Stimulated activated CD8-positive, alpha-beta memory T cell treated with anti-CD3 and anti-CD28 coated beads, Interleukin-2, amount 100 ng/mL, for 48 hours (primary cell): ENCODE measurements around the gene POLR1G.
"Not testable (repeated sequence)": the region's sequence is repeated elsewhere in the genome, so short reads cannot be mapped to it uniquely, and the experiment has no call there.

ENCODE experiments used
- DNase-seq, 2 donors: peaks; one replicate each; pipeline ENCODE4 v3.0.0-alpha.2; 2020; ENCODE audit warnings: low read depth in 2 of 2

Gene POLR1G

DNA sequence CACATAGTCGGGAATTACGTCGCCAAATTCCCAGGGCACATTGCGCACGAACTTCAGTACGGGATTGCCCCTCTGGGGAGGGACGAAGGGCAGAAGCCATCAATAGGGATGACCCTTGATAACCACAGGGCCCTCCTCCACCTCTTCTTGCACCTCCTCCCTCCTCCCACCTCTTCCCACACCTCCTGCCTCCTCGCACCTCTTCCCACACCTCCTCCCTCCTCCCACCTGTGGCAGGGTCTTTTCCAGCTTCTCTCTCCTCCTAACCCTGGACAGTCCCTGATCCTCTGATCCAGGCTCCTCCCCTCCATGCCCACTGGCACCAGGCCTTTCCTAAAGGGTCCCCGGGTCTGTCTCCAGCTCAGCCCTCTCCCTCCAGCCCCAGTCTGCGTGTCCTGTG lies 13.9 kb downstream of the POLR1G start:
- DNase-seq: no peak

DNA sequence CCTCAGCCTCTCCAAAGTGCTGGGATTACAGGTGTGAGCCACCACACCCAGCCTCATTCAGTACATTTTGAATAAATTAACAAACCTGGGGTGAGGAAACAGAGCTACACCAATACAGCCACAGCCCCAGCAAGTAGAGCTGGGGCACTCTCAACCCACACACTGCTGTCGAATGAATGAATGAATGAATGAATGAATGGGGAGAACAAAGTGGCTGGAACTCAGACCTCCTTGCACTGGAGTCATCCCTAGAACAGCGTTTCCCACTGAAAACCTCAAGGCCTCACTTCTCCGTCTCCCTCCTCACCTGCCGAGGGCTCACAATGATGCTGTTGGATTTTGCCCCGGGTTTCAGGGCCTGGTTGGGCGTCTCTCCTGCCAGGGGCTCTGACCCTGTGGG lies 14.4 kb downstream of the POLR1G start:
- DNase-seq: no peak

DNA sequence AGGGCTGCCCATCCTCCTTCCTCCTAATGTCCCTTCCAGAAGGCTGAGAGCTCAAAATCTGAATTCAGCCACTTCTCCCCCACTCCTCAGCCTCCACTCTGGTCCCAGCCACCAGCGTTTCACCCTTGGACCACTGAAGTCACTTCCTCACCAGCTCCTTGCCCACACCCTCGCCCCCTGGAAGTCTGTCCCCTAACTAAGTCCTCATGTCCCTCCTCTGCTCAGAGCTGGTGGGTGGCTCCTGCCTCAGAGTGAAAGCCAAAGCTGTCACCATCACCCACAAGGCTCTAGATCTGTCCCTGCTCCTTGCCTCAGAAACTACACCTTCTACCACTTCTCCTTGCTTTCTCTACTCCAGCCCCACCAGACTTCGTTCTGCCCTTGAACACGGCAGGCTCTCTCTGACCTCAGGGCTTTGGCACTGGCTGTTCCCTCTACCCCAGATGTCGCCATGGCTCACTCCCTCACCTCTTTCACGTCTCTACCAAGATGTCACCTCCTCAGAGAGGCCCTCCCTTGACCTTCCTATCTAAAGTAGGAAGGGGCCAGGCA lies 15.6 kb downstream of the POLR1G start:
- no peak for DNase-seq

DNA sequence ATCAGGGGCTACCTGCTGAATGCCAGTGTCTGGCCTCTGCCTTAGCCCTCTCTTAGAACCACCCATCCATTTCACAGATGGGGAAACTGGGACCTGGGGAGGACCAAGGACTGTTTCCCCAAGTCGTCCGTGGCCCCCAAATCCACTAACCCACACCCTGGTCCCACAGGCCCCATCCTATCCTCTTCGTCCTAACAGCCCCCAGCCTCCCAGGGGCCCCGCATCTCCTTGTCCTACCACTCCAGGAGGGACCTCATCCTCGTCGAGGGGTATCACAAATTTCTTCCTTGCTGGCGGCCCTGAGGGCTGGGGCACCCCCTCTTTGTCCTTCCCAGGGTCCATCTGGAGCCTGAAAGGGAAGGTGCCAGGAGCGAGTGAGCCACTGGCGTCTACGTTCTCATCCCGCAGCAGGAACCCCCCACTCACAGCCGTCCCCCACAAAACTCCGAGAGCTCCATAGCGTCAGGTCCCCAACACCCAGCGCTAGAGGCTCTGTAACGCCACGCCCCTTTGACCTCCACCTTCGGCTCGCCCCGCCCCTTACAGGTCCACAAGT lies 16.7 kb downstream of the POLR1G start:
- no peak for DNase-seq

DNA sequence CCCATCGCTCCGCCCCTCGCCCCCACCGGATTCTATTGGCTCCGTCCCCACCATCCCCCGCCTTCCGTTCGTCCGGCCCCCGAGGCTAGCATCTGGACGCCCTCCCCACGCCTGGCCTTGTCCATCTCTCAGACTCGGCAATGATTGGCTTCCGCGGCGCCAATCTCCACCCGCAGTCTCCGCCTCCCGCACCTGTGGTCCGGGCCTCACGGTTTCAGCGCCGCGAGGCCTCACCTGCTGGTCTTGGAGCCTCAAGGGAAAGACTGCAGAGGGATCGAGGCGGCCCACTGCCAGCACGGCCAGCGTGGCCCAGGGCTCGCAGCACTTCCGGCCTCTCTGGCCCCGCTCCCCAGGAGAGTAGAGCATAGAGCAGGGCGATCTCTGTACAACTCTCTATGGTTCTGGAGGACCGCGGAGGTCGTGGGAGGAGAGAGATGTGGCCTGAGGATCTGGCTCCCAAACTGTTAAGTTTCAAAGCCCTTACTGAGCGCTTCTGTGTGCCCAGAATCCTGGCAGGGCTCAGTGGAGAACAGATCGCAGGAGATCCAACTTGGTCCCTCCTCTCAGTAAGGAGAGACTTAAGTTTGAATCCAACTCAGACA lies 17.2 kb downstream of the POLR1G start, which contains the start of gene ERCC1:
Gene ERCC1 (minus strand): TSS at position 329 of the 602 bp plus-strand sequence. CDS start 543 bp downstream, outside the sequence.
- DNase-seq: peak; percentile 86 to 93

DNA sequence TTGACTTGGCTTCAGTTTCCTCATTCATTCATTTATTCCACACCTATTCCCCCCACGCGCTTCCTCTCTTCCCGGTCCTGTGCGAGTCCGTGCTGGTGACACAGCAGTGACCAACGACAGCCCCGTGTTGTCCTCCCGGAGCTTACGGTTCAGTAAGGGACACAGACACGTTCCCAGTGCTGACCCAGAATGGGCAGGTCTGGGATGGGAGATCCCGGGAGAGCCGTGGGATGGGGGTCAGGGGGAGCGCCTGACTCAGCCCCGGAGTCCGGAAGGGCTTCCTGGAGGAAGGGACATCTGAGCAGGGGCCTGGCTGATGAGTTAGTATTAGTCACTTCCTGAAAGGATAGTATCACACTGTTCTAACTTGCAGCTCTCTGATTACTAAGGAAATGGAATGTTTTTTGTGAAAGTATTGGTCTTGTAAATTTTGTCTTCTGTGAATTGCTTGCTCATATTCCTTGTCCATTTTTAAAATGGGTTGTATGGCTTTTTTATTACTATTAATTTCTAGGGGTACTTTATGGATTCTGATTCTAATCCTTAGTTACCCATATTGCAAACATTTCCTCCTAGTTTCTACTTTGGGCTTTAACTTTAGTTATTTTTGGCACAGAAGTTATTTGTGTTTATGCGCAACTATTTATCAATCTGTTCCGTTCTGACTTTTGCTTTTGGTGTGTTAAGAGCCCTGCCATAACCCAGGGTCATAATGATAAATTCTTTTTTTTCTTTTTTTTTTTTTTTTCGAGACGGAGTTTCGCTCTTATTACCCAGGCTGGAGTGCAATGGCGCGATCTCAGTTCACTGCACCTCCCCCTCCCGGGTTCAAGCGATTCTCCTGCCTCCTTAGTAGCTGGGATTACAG lies 18.0 kb downstream of the POLR1G start:
- peak; percentile 18 to 23 for DNase-seq

DNA sequence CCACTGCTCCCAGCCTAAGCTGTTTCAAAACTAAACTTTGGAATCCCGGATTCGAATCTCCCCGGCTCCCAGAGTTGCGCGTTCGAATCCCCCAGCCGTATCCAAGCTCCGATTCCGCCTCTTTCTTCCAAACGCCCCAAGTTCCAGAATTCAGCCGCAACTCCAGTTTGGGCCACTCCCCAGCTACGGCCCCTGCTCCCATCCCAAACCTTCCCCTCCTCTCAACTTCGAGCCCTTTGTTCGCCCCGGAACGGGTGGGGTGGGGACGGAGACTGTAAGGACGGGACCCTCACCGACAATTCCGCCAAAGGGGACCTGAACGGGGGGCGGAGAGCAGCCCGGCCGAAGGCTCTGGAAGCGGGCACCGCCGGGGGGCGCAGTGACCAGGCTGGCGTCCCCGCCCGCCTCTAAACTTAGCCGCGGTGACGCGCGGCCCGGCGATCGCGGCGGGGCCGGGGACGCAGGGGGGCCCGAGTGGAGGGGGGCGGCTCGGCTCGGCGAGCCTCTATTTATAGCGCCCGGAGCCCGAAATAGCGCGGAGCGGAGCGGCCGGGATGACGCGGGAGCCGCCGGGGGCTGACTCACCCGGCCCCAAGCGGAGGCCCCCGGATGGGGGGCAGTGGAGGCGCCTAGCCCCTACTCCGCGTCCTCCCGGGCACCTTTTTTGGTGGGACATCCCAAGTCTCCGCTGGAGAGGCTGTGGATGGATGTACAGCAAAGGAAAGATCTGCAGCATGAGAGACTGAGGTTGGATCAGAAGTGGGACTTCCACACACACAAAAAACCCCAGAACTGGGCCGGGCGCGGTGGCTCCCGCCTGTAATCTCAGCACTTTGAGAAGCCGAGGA lies 22.2 kb downstream of the POLR1G start:
- DNase-seq: peak in 1 of 2 donors; percentile 25

DNA sequence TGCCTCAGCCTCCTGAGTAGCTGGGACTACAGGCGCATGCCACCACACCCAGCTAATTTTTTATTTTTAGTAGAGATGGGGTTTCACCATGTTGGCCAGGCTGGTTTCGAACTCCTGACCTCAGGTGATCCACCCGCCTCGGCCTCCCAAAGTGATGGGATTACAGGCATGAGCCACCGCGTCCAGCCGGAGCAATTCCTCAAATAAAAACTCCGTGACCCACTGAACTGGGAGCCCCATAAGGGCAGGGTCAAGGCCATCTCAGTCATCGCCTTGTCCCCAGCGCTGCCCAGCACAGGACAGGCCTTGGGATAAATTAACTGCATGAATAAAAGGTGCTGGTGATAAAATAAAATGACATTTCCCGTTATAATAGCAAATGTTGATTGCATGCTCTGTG lies 23.5 kb downstream of the POLR1G start:
- not testable (repeated sequence) for DNase-seq

DNA sequence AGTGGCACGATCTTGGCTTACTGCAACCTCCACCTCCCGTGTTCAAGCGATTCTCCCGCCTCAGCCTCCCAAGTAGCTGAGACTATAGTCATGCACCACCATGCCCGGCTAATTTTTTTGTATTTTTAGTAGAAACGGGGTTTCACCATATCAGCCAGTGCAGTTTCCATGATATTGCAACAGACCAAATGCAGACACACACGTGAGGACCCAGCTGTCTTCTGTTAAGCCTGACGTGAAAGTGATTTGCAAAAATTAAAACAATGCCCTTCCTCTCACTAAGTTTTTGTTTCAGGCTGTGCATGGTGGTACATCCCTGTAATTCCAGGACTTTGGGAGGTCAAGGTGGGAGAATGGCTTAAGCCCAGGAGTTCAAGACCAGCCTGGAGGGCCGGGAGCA lies 24.6 kb downstream of the POLR1G start:
- DNase-seq: not testable (repeated sequence)

DNA sequence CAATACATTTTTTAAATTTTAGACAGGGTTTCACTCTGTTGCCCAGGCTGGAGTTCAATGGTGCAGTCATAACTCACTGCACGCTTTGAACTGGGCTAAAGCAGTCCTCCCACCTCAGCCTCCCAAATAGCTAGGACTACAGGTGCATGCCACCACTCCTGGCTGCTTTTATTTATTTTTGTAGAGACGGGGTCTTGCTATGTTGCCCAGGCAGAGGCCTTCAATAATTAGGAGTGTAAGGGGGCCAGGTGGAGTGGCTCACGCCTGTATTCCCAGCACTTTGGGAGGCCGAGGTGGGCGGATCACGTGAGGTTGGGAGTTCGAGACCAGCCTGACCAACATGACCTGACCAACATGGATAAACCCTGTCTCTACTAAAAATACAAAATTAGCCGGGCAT lies 26.1 kb downstream of the POLR1G start:
- DNase-seq: not testable (repeated sequence)

DNA sequence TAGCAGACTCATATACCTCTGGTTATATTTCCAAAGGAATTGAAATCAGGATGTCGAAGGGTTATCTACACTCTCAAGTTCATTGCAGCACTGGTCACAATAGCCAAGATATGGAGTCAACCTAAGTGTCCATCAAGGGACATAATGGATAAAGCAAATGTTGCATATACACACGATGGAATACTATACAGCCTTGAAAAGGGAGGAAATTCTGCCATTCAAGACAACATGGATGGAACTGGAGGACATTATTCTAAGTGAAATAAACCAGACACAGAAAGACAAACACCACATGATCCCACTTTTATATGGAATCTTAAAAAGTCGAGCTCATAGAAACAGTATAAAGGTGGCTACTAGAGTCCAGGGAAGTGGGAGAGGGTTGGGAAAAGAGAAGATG lies 30.9 kb downstream of the POLR1G start:
- DNase-seq: no peak

DNA sequence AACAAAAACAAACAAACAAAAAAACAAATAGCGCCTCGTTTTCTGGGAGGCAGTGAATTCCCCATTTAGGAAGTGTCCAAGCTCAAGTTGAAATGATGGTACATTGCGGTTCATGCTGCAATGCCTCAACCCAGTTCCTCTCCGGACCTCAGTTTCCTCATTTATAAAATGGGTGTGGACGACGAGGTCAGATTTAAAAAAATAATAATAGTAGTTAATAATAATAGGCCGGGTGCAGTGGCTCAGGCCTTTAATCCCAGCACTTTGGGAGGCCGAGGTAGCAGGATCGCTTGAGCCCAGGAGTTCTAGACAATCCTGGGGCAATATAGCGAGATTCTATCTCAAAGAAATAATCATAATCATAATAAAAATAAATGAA lies 32.7 kb downstream of the POLR1G start:
- DNase-seq: no peak

DNA sequence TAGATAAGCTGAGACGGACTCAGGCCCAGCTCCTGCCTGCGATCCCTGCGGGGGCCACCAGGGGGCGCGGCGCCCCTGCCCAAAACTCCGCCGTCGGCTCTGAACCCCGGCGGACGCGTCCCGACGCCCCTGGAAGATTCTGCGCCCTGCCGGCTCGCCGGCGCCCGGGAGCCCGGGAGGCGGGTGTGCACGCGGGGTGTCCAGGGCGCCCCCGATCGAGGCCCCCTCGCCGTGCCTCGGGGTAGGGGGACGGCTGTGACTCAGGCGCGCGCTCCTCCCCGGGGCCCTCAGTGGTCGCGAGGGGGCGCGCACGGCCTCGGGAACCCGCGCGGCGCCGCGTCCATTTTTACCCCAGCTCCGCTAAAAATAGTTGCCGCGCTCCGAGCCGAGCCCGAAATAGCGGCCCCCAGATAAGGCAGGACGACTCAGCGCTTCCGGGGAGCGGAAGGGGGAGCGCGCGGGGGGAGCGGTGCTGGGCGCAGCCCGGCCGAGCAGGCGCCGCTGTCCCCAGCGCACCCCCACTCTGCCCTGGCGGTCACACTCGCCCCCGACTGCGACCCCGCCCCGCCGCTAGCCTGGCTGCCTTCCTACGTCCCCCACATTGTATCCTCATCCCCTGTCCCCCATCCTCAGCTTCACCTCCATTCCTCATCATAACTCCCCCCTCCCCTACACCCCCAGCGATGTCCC lies 33.3 kb downstream of the POLR1G start:
- DNase-seq: peak; percentile 68 to 78

DNA sequence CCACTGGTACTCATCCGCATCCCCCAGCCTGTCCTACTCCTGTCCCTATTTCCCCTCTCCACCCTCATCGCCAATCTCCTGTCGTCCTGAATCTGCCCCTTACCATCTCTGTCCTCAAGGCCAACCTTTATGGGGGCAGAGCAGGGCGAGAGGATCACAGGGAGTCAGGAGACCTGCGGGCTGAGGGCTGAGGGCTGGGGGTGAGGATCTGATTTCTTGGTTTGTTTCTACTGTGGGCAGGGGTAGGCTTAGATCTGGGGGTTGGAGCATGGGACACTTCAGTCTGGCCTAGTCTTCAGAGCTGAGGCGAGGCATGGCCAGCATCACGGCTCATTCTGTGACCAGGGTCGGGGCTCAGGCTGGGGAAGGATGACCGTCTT lies 33.8 kb downstream of the POLR1G start:
- DNase-seq: no peak

DNA sequence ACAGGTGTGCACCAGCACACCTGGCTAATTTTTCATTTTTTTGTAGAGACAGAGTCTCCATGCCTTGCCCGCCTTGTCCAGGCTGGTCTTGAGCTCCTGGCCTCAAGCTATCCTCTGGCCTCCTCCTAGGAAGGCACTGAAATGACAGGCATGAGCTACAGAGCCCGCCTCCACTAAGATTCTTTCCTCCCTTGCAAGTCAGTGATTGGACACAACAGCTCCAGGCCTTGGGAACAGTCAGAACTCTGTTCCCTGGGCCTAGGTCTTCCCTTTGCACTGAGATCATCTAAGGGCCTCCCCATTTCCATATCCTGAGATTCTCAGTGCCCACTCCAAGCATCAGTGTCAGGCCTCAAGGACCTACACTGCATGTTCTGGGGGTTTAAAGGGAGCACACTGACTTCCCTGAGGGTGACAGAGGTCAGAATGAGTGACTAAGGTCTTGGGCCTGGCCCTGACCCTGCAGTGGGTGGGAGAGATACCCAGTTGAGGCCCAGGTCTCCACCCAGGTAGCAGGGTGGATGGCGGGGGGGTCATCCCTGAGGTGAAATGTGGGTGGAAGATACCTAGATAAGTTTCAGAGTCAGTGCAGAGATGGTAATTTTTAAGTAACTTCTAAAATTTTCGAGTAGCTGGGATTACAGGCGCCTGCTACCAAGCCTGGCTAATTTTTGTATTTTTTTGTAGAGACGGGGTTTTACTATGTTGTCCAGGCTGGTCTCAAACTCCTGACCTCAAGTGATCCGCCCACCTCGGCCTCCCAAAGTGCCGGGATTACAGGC lies 34.6 kb downstream of the POLR1G start:
- no peak for DNase-seq

DNA sequence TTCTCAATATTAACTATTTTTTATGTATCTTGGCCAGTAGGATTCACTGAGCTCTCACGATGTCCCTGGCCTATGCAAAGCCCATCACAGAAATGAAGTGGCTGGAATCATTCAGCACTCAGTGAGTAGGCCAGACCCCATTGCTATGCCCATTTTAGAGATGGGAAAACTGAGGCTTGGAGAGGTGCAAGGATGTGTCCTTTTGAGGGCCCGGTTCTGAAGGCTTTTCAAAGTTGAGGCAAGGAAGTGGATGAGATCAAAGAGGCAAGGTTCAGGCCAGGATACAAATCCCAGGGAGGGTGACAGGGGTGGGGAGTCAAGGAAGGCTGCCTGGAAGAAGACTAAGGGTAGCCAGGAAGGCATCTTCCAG lies 35.9 kb downstream of the POLR1G start:
- no peak for DNase-seq

DNA sequence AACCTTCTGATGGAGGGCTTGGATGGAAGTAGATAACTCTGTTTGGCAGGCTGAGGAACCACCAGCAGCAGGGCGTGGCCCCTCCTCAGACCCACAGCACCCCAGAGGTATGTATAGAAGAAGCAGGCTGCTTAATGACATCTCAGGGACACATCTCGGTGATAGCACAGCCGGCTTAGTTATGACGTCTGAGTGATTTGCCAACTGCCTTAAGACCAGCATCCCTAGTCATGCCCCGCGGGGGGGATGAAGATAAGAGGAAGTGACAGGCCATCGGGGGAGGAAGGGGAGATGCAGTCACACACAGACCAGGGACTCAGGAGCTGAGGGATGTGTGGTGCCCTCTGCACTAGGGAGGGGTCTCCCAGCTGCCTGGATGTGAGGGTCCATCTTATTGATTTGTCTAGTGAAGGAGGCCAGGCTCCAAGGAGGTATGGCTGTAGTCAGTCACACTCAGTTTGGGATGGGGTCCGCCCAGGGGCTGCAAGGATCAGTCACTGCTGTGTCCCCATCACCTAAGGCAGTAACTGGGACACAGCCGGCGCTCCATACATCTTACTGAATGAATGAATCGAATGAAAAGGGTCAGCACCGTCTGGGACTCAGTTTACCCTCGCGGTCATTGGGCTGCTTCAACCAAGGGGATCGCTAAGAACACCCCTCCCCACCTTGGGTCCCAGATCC lies 36.5 kb downstream of the POLR1G start:
- DNase-seq: no peak

DNA sequence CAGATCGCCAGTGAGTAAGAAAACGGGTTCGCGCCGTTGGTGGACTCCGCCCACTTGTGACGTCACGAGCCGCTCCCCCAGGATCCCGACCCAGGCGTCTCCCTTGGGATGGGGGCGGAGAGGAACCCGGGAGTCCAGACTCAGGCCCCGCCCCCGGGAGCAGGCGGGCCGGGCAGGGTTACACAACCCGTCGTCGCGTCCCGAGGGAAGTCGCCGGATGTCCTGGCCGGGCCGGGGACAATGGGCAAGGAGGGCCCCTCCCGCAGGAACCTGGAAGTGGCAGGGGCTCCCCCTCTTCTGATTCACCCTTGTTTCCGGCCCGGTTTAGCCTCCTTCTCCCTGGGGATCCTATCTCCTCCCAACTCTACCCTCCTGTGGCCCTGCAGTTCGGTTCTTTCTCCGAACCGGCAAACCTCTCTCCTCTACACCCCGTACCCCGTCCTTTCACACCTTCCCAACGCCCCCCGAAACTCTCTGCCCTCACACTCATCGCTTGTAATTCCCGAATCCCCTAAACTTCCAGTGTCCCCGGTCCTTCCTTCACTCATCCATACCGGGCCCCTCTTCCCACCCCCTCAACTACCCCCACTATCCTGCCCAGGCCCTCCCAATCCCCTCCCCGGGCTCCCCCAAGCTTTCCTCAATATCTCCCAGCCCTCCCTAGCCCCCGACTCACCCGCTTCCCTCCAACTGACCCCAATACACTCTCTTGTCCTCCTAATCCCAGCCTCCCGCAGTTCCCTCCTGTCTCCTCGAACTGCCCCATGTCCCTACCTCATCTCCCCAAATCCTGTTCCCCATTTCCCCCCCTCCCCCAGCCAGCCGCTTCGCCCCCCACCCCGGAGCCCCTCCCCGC lies 37.2 kb downstream of the POLR1G start:
- DNase-seq: peak; percentile 48 to 50
